ENCODE data around the gene TGIF2.

TGIF2 gene

DNA sequence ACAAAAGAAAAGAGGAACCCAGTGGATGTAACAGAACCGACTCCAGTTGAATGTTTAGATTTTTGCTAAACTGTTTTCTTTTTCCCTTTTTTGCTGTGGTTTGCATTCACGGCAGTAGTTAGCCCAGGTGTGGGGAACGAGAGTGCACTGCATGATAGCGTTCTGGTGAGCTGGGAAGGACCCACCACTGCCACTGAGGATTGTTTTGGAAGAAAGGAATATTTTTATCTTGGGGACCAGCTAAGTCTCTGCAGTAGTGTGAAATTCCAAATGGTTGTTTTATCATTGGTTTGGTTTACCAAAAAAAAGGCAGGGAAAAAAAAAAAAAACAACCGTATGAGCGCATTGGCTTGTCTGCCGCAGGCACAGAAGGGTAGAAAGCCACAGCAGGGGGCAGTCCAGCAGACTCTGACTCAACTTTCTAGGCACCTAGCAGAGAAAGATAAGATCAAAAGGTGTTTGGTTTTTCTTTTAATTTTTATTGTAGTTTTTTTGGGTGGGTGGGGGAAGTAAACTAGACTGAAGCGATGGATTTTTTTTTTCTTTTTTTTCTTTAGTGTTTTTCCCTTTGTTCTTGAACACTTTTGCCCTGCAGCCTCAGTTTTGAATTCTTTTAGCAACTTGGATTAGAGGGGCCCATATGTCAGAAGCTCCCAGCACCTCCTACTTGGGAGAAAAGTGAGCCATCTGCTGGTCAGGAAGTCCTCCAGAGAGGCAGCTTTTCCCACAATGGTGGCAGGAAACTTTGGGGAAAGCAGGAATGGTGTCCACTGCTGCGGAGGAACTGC is 18.7 kb downstream of the TGIF2 start:
- TF ChIP-seq, protein P1, sequence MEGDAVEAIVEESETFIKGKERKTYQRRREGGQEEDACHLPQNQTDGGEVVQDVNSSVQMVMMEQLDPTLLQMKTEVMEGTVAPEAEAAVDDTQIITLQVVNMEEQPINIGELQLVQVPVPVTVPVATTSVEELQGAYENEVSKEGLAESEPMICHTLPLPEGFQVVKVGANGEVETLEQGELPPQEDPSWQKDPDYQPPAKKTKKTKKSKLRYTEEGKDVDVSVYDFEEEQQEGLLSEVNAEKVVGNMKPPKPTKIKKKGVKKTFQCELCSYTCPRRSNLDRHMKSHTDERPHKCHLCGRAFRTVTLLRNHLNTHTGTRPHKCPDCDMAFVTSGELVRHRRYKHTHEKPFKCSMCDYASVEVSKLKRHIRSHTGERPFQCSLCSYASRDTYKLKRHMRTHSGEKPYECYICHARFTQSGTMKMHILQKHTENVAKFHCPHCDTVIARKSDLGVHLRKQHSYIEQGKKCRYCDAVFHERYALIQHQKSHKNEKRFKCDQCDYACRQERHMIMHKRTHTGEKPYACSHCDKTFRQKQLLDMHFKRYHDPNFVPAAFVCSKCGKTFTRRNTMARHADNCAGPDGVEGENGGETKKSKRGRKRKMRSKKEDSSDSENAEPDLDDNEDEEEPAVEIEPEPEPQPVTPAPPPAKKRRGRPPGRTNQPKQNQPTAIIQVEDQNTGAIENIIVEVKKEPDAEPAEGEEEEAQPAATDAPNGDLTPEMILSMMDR (IDR thresholded peaks at IDR 0.05): no peak; the same call in 1 of the 2 replicates

DNA sequence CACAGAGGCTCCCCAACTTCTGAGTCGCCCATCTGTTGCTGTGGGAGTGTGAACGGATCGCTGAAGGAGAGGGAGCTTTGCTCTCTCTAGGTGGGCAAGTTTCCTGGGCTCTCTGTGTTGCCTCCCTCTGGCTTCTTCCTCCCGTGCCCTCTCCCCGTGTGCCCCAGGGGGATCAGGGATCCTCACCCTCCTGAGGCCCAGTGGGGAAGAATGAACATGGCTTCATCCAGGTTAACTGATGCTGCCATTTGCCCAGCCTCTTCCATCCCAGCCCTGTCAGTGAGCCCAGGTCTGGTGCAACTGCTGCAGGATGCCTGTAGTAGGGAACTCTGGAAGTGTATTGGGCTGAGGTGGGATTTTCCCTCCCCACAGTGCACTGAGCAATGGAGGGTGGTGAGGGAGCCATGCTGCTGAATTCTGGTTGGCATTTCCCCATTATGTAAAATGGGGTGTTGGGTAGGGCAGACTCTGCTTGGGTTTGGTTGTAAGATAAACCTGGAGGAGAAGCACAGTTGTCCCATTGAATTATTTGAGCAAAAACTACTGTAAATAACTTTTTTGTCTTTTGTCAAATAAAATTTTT is 20.0 kb downstream of the TGIF2 start:
- TF ChIP-seq, protein P1 (IDR thresholded peaks at IDR 0.05): no peak

- TF ChIP-seq, protein P1 (IDR thresholded peaks at IDR 0.05): no peak
These were observed 26.5 kb downstream of the TGIF2 start for GRCh38 chr20:36599912-36600345.

- TF ChIP-seq, protein P1 (IDR thresholded peaks at IDR 0.05): no peak
These were observed 28.1 kb downstream of the TGIF2 start for GRCh38 chr20:36601540-36601939.

GRCh38 chr20:36604952-36605398 is 31.6 kb downstream of the TGIF2 start:
- TF ChIP-seq, protein P1 (IDR thresholded peaks at IDR 0.05): no peak

DNA sequence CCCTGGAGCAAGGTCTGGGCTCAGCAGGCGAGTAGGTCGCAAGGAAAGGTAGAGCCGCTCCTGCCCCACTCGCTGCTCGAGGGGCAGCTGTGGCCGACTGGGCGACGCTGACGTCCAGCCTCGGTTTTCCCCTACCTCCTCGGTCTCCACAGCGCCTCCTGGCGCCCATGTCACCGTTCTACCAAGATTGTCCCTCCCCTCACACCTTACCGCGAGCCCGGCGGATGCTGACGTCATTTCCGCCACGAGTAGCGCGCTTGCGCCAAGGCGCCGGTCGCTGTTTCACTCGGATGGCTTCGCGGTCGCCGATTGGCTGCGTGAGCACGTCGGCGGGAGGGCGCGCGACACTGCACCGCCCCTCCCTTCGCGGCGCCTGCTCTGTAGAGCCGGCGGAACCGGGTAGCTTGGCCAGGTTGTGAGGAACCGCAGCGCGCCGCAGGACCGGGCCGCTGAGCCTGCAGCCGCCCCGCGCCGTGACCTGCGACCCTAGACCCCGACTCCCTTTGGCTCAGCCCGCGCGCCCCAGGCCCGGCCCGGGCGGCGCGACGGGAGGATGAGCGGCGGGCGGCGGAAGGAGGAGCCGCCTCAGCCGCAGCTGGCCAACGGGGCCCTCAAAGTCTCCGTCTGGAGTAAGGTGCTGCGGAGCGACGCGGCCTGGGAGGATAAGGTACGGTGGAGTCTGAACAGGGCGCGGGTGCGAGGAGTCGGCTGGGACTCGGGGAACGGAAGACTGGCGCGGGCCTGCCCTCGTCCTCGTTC is 32.2 kb downstream of the TGIF2 start, which contains the start of gene RAB5IF:
Gene RAB5IF (plus strand): TSS at position 381 of the 759 bp plus-strand sequence. CDS start 173 bp downstream, at position 554.
- TF ChIP-seq, protein P1 (IDR thresholded peaks at IDR 0.05): peak; percentile 83
